Stomach (tissue), 4 donors: Measurements from ENCODE around the gene CASKIN2.

Source experiments
- CTCF ChIP-seq, 7 experiments: fragments of 450-650 bp in 4 of 7; fragments of 200-600 bp in 3 of 7; sonication (generic) in 3 of 7; IDR thresholded peaks; one replicate each; pipeline ENCODE4 v1.5.1; 2016 to 2019; ENCODE audit warnings: antibody characterized with exemption in 7 of 7, control low read depth in 2 of 7, mild to moderate bottlenecking in 1 of 7
- POLR2A ChIP-seq, 4 donors: fragments of 450-650 bp; IDR thresholded peaks; one replicate each; pipeline ENCODE4 v1.6.1; 2016; ENCODE audit warnings: antibody characterized with exemption in 4 of 4, control low read depth in 2 of 4, mild to moderate bottlenecking in 1 of 4, moderate library complexity in 1 of 4

GRCh38 chr17:75476752-75477489 lies 38.4 kb downstream of the CASKIN2 start:
- TF ChIP-seq POLR2A (IDR thresholded peaks at IDR 0.05) (no peak), CTCF (IDR thresholded peaks at IDR 0.05) (no peak)
